HL-60 (cell line): ENCODE data around the gene NAA60.

Experiments
- DNase-seq, 2 experiments: peaks; one replicate each; pipeline ENCODE4 v3.0.0-alpha.2; 2010 to 2020; ENCODE audit warnings: low read depth in 1 of 2, low spot score in 1 of 2
- H3K27ac ChIP-seq: fragments of 250-450 bp; sonication (Bioruptor Pico); replicated peaks from 2 replicates; pipeline ENCODE4 v1.5.1; 2020; ENCODE audit warnings: mild to moderate bottlenecking, moderate library complexity
- H3K27me3 ChIP-seq: fragments of 250-450 bp; sonication (Bioruptor Pico); 2 replicates; pipeline ENCODE4 v1.5.1; 2021; ENCODE audit warnings: mild to moderate bottlenecking, moderate library complexity; ENCODE audit not compliant: insufficient read depth, poor library complexity, severe bottlenecking
- H3K4me3 ChIP-seq: replicated peaks from 2 replicates; pipeline ENCODE4 v1.5.1; 2011; ENCODE audit warnings: mild to moderate bottlenecking, control low read depth, low read length; ENCODE audit not compliant: insufficient read depth
- GABPA ChIP-seq: IDR thresholded peaks from 2 replicates; pipeline ENCODE4 v1.6.1; 2012; ENCODE audit warnings: low read depth
- POLR2AphosphoS5 ChIP-seq: IDR thresholded peaks from 2 replicates; pipeline ENCODE4 v1.6.1; 2012; ENCODE audit warnings: low read depth
- SPI1 ChIP-seq: IDR thresholded peaks from 2 replicates; pipeline ENCODE4 v1.6.1; 2012; ENCODE audit warnings: low read depth, mild to moderate bottlenecking, borderline replicate concordance
- TF ChIP-seq, protein P1 (sequence below): IDR thresholded peaks from 2 replicates; pipeline ENCODE4 v1.6.1; 2012; ENCODE audit warnings: low read depth; ENCODE audit not compliant: insufficient replicate concordance
- TF ChIP-seq, protein P2 (sequence below): IDR thresholded peaks from one replicate; pipeline ENCODE4 v1.5.1; 2011; ENCODE audit warnings: low read length, control low read depth, inconsistent platforms; ENCODE audit not compliant: insufficient read depth

NAA60 gene

DNA sequence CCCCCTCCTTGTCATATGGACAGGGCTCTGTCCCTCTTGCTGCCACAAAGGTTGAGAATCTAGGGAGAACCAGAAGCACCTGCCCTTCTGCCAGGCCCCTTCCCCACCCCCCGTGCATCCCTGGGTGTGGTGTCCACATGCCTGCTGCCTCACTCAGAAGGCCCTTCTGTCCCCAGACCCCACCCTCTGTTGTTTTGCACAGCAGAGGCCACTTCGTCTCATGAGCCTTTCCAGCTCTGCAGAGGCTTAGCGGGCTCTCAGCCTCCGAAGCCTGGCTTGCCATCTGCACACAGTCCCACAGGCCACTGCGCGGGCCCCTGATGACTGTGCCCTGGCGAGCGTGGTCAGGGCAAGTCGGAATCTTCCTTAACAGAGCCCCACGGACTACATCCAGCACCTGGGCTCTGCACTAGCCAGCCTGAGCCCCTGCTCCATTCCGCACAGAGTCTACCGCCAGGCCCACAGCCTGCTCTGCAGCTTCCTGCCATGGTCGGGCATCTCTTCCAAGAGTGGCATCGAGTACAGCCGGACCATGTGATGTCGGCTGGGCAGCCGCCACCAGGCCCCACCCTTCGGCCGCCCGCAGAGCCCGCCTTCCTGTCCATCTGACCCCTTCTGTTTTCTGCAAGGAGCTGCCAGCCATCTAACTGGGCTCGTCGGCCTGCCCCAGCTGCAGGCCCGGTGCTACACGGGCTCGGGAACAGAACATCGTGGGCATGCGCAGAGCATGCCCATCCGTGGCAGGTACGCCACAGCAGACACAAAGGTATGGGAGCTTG is 41.0 kb downstream of the NAA60 start:
- TF ChIP-seq, protein P1, sequence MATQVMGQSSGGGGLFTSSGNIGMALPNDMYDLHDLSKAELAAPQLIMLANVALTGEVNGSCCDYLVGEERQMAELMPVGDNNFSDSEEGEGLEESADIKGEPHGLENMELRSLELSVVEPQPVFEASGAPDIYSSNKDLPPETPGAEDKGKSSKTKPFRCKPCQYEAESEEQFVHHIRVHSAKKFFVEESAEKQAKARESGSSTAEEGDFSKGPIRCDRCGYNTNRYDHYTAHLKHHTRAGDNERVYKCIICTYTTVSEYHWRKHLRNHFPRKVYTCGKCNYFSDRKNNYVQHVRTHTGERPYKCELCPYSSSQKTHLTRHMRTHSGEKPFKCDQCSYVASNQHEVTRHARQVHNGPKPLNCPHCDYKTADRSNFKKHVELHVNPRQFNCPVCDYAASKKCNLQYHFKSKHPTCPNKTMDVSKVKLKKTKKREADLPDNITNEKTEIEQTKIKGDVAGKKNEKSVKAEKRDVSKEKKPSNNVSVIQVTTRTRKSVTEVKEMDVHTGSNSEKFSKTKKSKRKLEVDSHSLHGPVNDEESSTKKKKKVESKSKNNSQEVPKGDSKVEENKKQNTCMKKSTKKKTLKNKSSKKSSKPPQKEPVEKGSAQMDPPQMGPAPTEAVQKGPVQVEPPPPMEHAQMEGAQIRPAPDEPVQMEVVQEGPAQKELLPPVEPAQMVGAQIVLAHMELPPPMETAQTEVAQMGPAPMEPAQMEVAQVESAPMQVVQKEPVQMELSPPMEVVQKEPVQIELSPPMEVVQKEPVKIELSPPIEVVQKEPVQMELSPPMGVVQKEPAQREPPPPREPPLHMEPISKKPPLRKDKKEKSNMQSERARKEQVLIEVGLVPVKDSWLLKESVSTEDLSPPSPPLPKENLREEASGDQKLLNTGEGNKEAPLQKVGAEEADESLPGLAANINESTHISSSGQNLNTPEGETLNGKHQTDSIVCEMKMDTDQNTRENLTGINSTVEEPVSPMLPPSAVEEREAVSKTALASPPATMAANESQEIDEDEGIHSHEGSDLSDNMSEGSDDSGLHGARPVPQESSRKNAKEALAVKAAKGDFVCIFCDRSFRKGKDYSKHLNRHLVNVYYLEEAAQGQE, result no peak
- no peak for TF ChIP-seq SPI1
- TF ChIP-seq, protein P2, sequence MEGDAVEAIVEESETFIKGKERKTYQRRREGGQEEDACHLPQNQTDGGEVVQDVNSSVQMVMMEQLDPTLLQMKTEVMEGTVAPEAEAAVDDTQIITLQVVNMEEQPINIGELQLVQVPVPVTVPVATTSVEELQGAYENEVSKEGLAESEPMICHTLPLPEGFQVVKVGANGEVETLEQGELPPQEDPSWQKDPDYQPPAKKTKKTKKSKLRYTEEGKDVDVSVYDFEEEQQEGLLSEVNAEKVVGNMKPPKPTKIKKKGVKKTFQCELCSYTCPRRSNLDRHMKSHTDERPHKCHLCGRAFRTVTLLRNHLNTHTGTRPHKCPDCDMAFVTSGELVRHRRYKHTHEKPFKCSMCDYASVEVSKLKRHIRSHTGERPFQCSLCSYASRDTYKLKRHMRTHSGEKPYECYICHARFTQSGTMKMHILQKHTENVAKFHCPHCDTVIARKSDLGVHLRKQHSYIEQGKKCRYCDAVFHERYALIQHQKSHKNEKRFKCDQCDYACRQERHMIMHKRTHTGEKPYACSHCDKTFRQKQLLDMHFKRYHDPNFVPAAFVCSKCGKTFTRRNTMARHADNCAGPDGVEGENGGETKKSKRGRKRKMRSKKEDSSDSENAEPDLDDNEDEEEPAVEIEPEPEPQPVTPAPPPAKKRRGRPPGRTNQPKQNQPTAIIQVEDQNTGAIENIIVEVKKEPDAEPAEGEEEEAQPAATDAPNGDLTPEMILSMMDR, result no peak
- no peak for TF ChIP-seq POLR2AphosphoS5
- TF ChIP-seq GABPA, result no peak
- Histone ChIP-seq H3K27me3 (no peaks in the 10 kb centered on the region), H3K27ac (no peak overlapping the region), H3K4me3 (no peak overlapping the region)
- DNase-seq, result no peak

DNA sequence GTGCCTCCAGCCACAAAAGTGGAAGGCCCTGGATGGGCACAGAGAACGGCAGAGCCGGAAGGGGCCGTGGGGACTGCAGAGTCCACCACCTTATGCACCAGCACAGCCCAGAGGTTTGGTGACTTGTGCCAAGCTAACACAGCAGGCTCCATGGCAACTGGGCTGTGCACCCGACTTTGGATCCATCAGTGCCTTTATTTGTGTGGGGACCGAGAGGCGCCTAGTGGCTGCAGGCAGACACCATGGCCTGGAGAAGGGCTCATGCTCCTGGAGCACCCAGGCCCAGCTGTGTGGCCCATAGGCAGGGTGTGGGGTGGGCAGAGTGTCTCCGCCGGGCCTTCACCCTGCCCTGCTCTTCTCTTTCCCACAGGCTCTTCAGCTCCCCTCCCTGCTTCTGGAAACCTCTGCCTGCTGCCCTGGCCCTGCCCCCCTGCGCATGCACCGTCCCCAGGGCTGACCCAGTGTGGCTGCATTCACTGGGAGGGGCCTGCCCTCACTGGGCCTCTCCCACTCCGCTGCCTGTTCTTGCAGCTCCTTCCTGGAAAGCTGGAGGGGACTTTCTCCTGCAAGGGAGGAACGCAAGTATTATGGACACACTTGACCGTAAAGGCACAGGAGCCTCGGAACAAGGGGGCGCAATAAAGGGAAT is 41.7 kb downstream of the NAA60 start:
- no peaks in the 10 kb centered on the region for H3K27me3 ChIP-seq
- no peak overlapping the region for H3K4me3 ChIP-seq
- no peak overlapping the region for H3K27ac ChIP-seq
- TF ChIP-seq, protein P1, result no peak
- TF ChIP-seq SPI1 (no peak), GABPA (no peak), POLR2AphosphoS5 (no peak)
- TF ChIP-seq, protein P2, result no peak
- no peak for DNase-seq

DNA sequence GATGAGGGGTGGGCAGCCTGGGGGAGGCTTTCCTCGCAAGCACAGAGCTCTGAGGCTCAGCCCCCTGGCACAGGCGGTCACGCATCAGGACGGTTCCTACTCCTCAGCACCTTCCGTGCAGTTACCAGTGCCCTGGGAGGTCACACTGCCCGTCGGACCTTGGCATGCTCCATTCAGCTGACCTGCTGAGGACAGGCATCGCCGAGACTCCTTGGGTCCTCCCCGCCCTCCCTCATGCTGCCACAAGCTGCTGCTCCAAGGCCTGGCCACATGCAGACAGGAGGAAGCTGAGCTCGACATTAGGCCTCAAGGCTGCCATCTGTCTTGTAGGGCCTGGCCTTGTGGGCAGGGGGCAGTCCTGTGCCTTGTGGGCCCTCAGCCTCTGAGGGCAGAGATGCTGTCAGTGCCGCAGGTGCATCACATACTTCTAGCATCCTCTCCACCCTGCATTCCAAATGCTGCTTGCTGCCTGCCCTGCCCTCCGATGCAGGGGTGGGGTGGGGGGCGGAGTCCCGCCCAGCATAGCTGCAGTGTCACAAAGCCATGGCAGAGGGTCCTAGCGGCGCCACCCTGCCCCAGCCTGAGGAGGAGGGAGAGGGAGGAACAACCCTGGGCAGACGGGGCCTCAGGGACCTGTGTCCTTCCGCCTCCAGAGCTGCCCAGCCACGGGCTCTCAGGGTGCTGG is 42.5 kb downstream of the NAA60 start:
- DNase-seq, result no peak
- no peak for TF ChIP-seq SPI1
- TF ChIP-seq POLR2AphosphoS5, result peak; percentile 9; the same call in 1 of the 2 replicates
- TF ChIP-seq, protein P1, result no peak
- TF ChIP-seq, protein P2, result no peak
- TF ChIP-seq GABPA, result no peak
- Histone ChIP-seq H3K4me3 (no peak overlapping the region), H3K27ac (no peak overlapping the region), H3K27me3 (no peaks in the 10 kb centered on the region)
